Heart right ventricle (tissue), 16 donors: Measurements from ENCODE around the gene ABCD4. TPM values are rescaled to one million over a fixed set of nuclear protein-coding genes. Genes with fewer than 3 reads are reported as not detected.

Source experiments
- ATAC-seq, 8 donors: fragments of 200-7000 bp; cut with Tn5 transposase; one replicate each; pipeline ENCODE4 v1.9.1; 2020; ENCODE audit warnings: mild to moderate bottlenecking in 8 of 8, moderate library complexity in 8 of 8, moderate number of reproducible peaks in 1 of 8
- DNase-seq, 2 donors: peaks; one replicate each; pipeline ENCODE4 v3.0.0-alpha.2; 2020
- H3K27ac ChIP-seq, 10 donors: fragments of 200-600 bp; sonication (generic) in 2 of 10; one replicate each; pipeline versions ENCODE4 v1.5.0 to v1.8.0; 2020 to 2022; ENCODE audit warnings: mild to moderate bottlenecking in 3 of 10
- H3K27me3 ChIP-seq, 7 donors: fragments of 200-600 bp; one replicate each; pipeline ENCODE4 v1.8.0; 2021 to 2022; ENCODE audit warnings: mild to moderate bottlenecking in 2 of 7
- H3K36me3 ChIP-seq, 9 donors: fragments of 200-600 bp; sonication (generic) in 1 of 9; one replicate each; pipeline versions ENCODE4 v1.5.0 to v1.8.0; 2020 to 2022; ENCODE audit warnings: mild to moderate bottlenecking in 2 of 9
- H3K4me1 ChIP-seq, 9 donors: fragments of 200-600 bp; sonication (generic) in 1 of 9; one replicate each; pipeline versions ENCODE4 v1.5.0 to v1.8.0; 2020 to 2022; ENCODE audit warnings: mild to moderate bottlenecking in 4 of 9
- H3K4me3 ChIP-seq, 10 donors: fragments of 200-600 bp; sonication (generic) in 2 of 10; one replicate each; pipeline versions ENCODE4 v1.5.0 to v1.8.0; 2020 to 2022; ENCODE audit warnings: mild to moderate bottlenecking in 7 of 10, moderate library complexity in 2 of 10
- H3K9me3 ChIP-seq, 11 donors: fragments of 200-600 bp in 10 of 11; sonication (generic) in 2 of 11; one replicate each; pipeline versions ENCODE4 v1.5.0 to v1.8.0; 2013 to 2022; ENCODE audit warnings: mild to moderate bottlenecking in 2 of 11, control low read depth in 1 of 11, moderate library complexity in 1 of 11
- CTCF ChIP-seq, 9 donors: fragments of 200-600 bp; sonication (generic) in 2 of 9; IDR thresholded peaks; one replicate each; pipeline versions ENCODE4 v1.5.0 to v1.8.0; 2021 to 2022; ENCODE audit warnings: antibody characterized with exemption in 9 of 9, mild to moderate bottlenecking in 5 of 9, moderate library complexity in 1 of 9
- WGBS, 2 donors: extraction: QIAGEN DNeasy Blood & Tissue Kit; methylation state at CpG; one replicate each; pipeline ENCODE4 v1.1.7; 2013; ENCODE audit warnings: inconsistent platforms in 1 of 2; 5-methylcytosine and 5-hydroxymethylcytosine counted together
- intact Hi-C, 10 donors: fragments of 100-400 bp; cut with DNase I; formaldehyde crosslinking; loops; one replicate each; pipeline versions ENCODE4 v1.11.1 to v1.14.2; 2022
- polyA plus RNA-seq, 2 donors: library from polyadenylated mRNA; stranded (reverse); fragments of 200-250 nt; gene quantifications; one replicate each; pipeline ENCODE4 v1.2.3, GENCODE V29; 2013
- total RNA-seq, 10 donors: library from RNA; stranded (reverse); fragmentation: NEBNext Ultra II Directional in 3 of 10; extraction: Animal tissue kit (Norgen Biotek cat#: 25700) in 3 of 10; gene quantifications; one replicate each; pipeline versions ENCODE4 v1.2.1 to v1.2.4, GENCODE V29; 2021 to 2023
- donor health status: Arrhythmogenic right ventricular cardiomyopathy.
- donor health status: ischemic (EF 13 %, LVEDD 7.1; RV severe dilation, severe dysfunction).
- donor health status: healthy with polysubstance abuse.
- donor health status: DM: no; HTN: yes; CAD: no.
- donor health status: DM: no; HTN: no; CAD: no.
- donor health status: ischemic (EF 25% LVEDD 6.9; RV normal size, moderate dysfunction).
- donor health status: ischemic (EF 25% LVEDD 5.7; RV mildly dilated, moderate dysfunction).
- donor health status: healthy.
- donor health status: DM: yes; HTN: yes; CAD: no.
- donor health status: Ischemic cardiomyopathy.
- donor health status: ischemic (EF 35%, LVEDD 5.7; RV mildly dilated, moderate dysfunction).
- donor health status: nonischemic (EF 11% LVEDD 7.7; RV severe dilation, severe dysfunction).
- donor health status: DM: yes; HTN: yes; CAD: no.
- donor health status: PGD.
- donor health status: ischemic (EF 29% LVEDD 5.4; RV normal size, mild dysfunction).
- donor health status: nonischemic (EF 23%, LVEDD 6.1; RV moderate dilation, normal function).

ABCD4 gene
- total and polyA plus RNA-seq, 12 donors: 17.8 to 76.4 (median 22.0) TPM

DNA sequence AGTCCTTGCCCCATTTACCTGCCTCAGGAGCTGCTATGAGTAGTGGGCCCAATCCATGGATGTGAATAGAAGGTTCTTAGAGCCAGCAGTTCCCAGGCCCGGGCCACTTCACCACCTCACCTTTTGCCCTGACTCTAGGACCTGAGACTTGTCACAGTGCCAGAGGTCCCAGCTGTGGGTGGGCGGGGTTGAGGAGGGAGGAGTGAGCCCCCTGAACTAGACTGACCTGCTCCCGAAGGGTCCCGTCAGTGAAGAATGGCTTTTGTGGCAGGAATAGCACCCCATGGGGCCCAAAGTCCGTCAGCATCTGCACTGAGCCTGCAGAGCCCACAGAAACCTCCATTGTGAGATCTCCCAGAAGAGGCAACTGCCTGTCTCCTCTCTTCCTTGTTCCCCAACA, 12.9 kb downstream of the ABCD4 start:
- 84 to 88% methylated on average over 5 of the region's 5 CpGs for WGBS, 2 donors
- Histone ChIP-seq H3K27me3 (no peaks in the 10 kb centered on the region), H3K4me3 (no peak overlapping the region), H3K4me1 (no peaks in the 10 kb centered on the region), H3K36me3 (peaks cover 0 to 98% (median 53%) of the 10 kb centered on the region in 9 donors), H3K27ac (no peak overlapping the region), H3K9me3 (no peaks in the 10 kb centered on the region)
- ATAC-seq (no peak), DNase-seq (no peak)
- intact Hi-C loops: no loop called here
- TF ChIP-seq CTCF (IDR thresholded peaks at IDR 0.05): no peak

GRCh38 chr14:74286736-74287135, 16.0 kb downstream of the ABCD4 start:
- H3K4me1 ChIP-seq: no peaks in the 10 kb centered on the region
- H3K4me3 ChIP-seq: no peak overlapping the region
- no peaks in the 10 kb centered on the region for H3K27me3 ChIP-seq
- intact Hi-C loops: no loop called here
- H3K36me3 ChIP-seq: peaks cover 0 to 98% (median 54%) of the 10 kb centered on the region in 9 donors
- no peak for TF ChIP-seq CTCF (IDR thresholded peaks at IDR 0.05)
- DNase-seq (no peak), ATAC-seq (no peak)
- H3K9me3 ChIP-seq: no peaks in the 10 kb centered on the region
- 77 to 81% methylated on average over 7 of the region's 7 CpGs for WGBS, 2 donors
- no peak overlapping the region for H3K27ac ChIP-seq

GRCh38 chr14:74281069-74281468, 21.7 kb downstream of the ABCD4 start:
- Histone ChIP-seq H3K36me3 (peaks cover 0 to 52% (median 19%) of the 10 kb centered on the region in 9 donors), H3K9me3 (peaks cover 0 to 16% (median 0%) of the 10 kb centered on the region in 11 donors), H3K4me1 (no peaks in the 10 kb centered on the region), H3K27ac (no peak overlapping the region), H3K4me3 (no peak overlapping the region), H3K27me3 (no peaks in the 10 kb centered on the region)
- WGBS, 2 donors: 95 to 98% methylated on average over 2 of the region's 2 CpGs
- DNase-seq: no peak
- ATAC-seq: no peak
- no peak for TF ChIP-seq CTCF (IDR thresholded peaks at IDR 0.05)
- intact Hi-C loops: no loop called here

GRCh38 chr14:74278080-74278479, 24.7 kb downstream of the ABCD4 start:
- intact Hi-C loops: no loop called here
- Histone ChIP-seq H3K27ac (no peak overlapping the region), H3K27me3 (no peaks in the 10 kb centered on the region), H3K4me1 (peaks cover 0 to 3% (median 0%) of the 10 kb centered on the region in 9 donors), H3K36me3 (peaks cover 0 to 22% (median 0%) of the 10 kb centered on the region in 9 donors), H3K4me3 (no peak overlapping the region), H3K9me3 (peaks cover 0 to 16% (median 0%) of the 10 kb centered on the region in 11 donors)
- ATAC-seq (no peak), DNase-seq (no peak)
- WGBS, 2 donors: 86 to 87% methylated on average over 2 of the region's 2 CpGs
- no peak for TF ChIP-seq CTCF (IDR thresholded peaks at IDR 0.05)
